OCI-M1 (cell line): ENCODE measurements around the gene DYDC2.
A peak's percentile ranks its signal among the peaks of the same experiment; 100 is the strongest.
"Not testable (repeated sequence)": the region's sequence is repeated elsewhere in the genome, so short reads cannot be mapped to it uniquely, and the experiment has no call there.

Experiments
- DNase-seq: peaks from one replicate; lab custom pipeline; 2025; lab: John Stamatoyannopoulos, UW

Gene DYDC2

GRCh38 chr10:80414142-80414895, 57.7 kb downstream of the DYDC2 start:
- DNase-seq: peak; percentile 61

GRCh38 chr10:80415734-80416478, 59.3 kb downstream of the DYDC2 start:
- no peak for DNase-seq

GRCh38 chr10:80416479-80417098, 60.0 kb downstream of the DYDC2 start:
- DNase-seq: no peak

GRCh38 chr10:80417256-80417655, 60.7 kb downstream of the DYDC2 start:
- not testable (repeated sequence) for DNase-seq
